GM10266 (cell line): ENCODE measurements around the gene DDA1.

ENCODE experiments used
- DNase-seq: peaks from one replicate; pipeline ENCODE4 v3.0.0; 2012; ENCODE audit errors: extremely low spot score
- CTCF ChIP-seq: IDR thresholded peaks from 2 replicates; pipeline ENCODE4 v1.5.1; 2012; ENCODE audit warnings: mild to moderate bottlenecking, low read depth; ENCODE audit not compliant: control insufficient read depth, insufficient read depth; ENCODE audit errors: missing control alignments

The DDA1 gene

GRCh38 chr19:17341845-17342244 lies 32.5 kb downstream of the DDA1 start:
- no peak for DNase-seq
- TF ChIP-seq CTCF: no peak

- TF ChIP-seq CTCF: peak; percentile 96
- DNase-seq: peak; percentile 88
These were observed 36.8 kb downstream of the DDA1 start for GRCh38 chr19:17346109-17346671.

GRCh38 chr19:17347361-17347760 lies 38.0 kb downstream of the DDA1 start:
- no peak for DNase-seq
- no peak for TF ChIP-seq CTCF

- no peak for DNase-seq
- TF ChIP-seq CTCF: no peak
These were observed 38.5 kb downstream of the DDA1 start for GRCh38 chr19:17347877-17348276.

- DNase-seq: no peak
These were observed 39.3 kb downstream of the DDA1 start for GRCh38 chr19:17348700-17349099.

GRCh38 chr19:17351815-17352435 lies 42.6 kb downstream of the DDA1 start:
- DNase-seq: no peak
- no peak for TF ChIP-seq CTCF

More at GRCh38 chr19:17348700-17349099, 39.3 kb downstream of the DDA1 start:
- no peak for TF ChIP-seq CTCF

- no peak for DNase-seq
- no peak for TF ChIP-seq CTCF
These were observed 43.4 kb downstream of the DDA1 start for GRCh38 chr19:17352608-17353280.
